ENCODE results near the gene DLK1. TPM values are rescaled to one million over a fixed set of nuclear protein-coding genes. Genes with fewer than 3 reads are reported as not detected.

Gene DLK1
- total RNA-seq, 1 donor from 2014 or later: not detected

DNA sequence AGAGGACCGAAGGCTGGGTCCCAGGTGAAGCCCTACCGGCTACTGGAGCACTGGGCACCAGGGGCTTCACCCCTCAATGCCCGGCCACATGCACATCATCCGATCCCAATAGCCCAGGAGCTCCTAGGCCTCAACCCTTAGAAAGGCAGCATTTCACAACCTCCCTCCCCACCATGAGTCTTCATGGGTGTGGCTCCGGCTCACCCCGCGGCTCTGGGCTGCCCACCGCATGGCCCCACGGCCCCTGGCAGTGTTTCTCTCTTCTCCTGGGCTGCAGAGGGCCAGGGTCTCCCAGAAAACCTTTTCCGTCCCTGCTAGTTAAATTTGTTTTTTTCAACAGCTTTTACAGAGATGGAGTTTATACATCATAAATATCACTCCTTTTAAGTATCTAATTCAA is 28.6 kb upstream of the DLK1 start:
- peaks cover 5% of the 10 kb centered on the region for H3K27me3 ChIP-seq (ENCODE audit: control insufficient read depth, insufficient read depth, low read length)

DNA sequence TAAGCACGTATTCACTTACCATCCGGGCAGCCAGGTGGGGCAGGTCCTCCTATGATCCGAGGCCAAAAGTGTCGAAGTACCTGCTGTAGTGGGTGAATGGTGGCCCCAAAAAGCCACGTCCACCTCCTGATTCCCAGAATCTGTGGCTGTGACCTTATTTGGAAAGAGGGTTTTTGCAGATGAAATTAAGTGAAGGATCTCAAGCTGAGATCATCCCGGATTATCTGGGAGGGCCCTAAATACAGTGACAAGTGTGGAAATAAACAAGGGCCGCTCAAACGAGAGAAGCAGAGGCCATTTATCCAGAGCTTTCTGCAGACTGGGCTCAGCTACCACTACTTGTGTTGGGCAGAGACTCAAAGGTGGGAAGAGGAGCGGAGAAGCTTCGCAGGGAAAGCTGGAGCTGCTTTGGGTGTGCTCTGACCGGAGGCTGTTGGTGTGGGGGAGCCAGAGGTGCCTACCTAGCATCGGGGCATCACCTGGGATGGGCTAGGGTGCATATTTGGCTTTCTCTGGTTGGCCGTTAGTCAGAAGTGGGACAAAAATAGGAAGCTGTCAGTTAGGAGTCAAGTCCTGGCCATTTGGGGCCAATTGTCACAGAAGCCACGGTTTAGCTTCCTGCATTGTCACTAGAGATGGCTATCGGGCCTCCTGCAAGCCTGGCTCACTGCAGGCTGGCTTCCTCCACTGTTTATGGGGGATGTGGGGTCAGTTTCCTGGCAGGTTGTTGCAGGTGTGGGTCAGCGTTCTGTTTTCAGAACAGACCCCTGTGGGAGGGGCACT is 27.8 kb upstream of the DLK1 start:
- peaks cover 5% of the 10 kb centered on the region for H3K27me3 ChIP-seq (ENCODE audit: control insufficient read depth, insufficient read depth, low read length)
- TF ChIP-seq, protein P1, sequence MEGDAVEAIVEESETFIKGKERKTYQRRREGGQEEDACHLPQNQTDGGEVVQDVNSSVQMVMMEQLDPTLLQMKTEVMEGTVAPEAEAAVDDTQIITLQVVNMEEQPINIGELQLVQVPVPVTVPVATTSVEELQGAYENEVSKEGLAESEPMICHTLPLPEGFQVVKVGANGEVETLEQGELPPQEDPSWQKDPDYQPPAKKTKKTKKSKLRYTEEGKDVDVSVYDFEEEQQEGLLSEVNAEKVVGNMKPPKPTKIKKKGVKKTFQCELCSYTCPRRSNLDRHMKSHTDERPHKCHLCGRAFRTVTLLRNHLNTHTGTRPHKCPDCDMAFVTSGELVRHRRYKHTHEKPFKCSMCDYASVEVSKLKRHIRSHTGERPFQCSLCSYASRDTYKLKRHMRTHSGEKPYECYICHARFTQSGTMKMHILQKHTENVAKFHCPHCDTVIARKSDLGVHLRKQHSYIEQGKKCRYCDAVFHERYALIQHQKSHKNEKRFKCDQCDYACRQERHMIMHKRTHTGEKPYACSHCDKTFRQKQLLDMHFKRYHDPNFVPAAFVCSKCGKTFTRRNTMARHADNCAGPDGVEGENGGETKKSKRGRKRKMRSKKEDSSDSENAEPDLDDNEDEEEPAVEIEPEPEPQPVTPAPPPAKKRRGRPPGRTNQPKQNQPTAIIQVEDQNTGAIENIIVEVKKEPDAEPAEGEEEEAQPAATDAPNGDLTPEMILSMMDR (IDR thresholded peaks at IDR 0.05; ENCODE audit: insufficient read depth, low read length, severe bottlenecking): no peak
- H3K4me3 ChIP-seq (ENCODE audit: low read depth, low read length): no peak overlapping the region
- H3K36me3 ChIP-seq (ENCODE audit: control insufficient read depth, insufficient read depth, low read length): no peaks in the 10 kb centered on the region
- DNase-seq (ENCODE audit: low read depth) (no peak), FAIRE-seq (no peak)

More for the DNA sequence above, 28.6 kb upstream of the DLK1 start:
- Histone ChIP-seq H3K36me3 (ENCODE audit: control insufficient read depth, insufficient read depth, low read length) (no peaks in the 10 kb centered on the region), H3K4me3 (ENCODE audit: low read depth, low read length) (no peak overlapping the region)
- no peak for DNase-seq (ENCODE audit: low read depth)
- TF ChIP-seq, protein P1 (IDR thresholded peaks at IDR 0.05; ENCODE audit: insufficient read depth, low read length, severe bottlenecking): no peak
- no peak for FAIRE-seq

DNA sequence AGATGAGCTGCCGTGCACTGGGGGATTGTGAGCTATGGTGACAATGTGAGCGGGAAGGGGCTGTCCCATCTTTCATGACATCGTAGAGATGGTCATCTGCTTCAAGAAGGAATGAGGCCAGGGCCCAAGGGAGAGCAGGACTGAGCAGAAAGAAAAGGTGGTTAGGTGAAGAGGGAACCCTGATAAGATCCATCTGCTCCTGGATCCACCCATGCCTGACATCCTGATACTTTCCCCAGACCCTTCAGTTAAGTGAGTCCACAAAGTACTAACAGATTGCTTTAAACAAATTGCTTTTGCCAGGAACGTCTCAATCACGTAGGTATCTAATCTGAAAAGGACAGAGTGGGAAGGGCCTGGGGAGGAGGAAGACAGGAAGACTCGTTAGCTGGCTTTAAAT is 25.4 kb upstream of the DLK1 start:
- FAIRE-seq (no peak), DNase-seq (ENCODE audit: low read depth) (no peak)
- Histone ChIP-seq H3K36me3 (ENCODE audit: control insufficient read depth, insufficient read depth, low read length) (no peaks in the 10 kb centered on the region), H3K4me3 (ENCODE audit: low read depth, low read length) (no peak overlapping the region), H3K27me3 (ENCODE audit: control insufficient read depth, insufficient read depth, low read length) (peaks cover 3% of the 10 kb centered on the region)
- TF ChIP-seq, protein P1 (IDR thresholded peaks at IDR 0.05; ENCODE audit: insufficient read depth, low read length, severe bottlenecking): no peak

DNA sequence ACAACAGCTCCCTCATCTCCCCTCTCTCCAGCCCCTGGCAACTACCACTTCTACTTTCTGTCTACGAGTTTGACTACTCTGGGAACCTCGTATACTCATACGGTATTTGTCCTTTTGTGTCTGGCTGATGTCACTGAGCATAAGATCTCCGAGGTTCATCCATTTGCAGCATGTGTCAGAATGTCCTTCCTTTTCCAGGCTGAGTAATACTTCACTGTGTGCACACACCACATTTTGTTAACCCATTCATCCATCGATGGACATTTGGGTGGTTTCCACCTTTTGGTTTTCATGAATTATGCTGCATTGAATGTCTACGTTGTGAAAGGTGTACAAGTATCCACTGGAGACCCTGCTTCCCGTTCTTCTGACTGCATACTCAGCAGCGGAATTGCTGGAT is 24.1 kb upstream of the DLK1 start:
- TF ChIP-seq, protein P1 (IDR thresholded peaks at IDR 0.05; ENCODE audit: insufficient read depth, low read length, severe bottlenecking): no peak
- FAIRE-seq (no peak), DNase-seq (ENCODE audit: low read depth) (no peak)
- Histone ChIP-seq H3K36me3 (ENCODE audit: control insufficient read depth, insufficient read depth, low read length) (no peaks in the 10 kb centered on the region), H3K27me3 (ENCODE audit: control insufficient read depth, insufficient read depth, low read length) (peaks cover 3% of the 10 kb centered on the region), H3K4me3 (ENCODE audit: low read depth, low read length) (no peak overlapping the region)

DNA sequence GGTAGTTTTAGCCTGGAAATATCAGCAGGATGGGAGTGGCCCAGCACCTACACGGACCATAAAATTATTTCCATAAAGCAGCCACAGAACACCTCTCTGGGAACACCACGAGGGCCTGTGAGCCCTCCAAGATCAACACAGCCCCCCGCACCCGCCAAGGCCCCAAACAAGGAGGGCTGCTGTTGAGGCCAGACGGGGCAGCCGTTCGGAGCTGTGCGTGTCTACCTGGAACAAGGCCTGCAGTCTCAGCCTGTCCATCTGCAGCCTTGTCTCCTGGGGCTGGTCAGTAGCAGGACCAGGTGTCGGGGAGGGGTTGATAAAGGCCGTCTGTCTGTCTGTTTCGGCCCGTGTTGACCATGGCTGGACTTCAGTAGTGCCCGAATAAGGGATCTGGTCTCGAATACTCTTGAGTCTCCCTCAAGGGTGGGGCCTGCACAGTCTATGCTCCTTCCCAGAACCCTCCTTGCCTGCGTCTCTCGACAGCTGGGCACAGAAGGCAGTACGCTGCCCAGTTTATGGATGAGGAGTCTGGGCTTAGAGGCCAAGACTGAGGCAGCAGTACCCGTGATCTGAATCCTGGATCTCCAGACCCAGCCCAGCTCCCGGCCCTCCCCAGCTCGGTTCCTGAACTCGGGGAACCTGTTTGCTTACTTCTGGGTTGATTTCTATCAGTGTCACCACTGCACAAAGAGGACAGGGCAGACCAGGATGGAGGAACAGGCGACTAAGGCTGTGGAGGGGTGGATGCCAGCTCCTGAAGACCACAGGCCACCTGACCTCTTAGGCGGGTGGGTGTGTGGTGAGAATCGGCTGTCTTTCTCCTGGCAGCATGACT is 23.1 kb upstream of the DLK1 start:
- no peaks in the 10 kb centered on the region for H3K36me3 ChIP-seq (ENCODE audit: control insufficient read depth, insufficient read depth, low read length)
- FAIRE-seq (no peak), DNase-seq (ENCODE audit: low read depth) (no peak)
- peaks cover 3% of the 10 kb centered on the region for H3K27me3 ChIP-seq (ENCODE audit: control insufficient read depth, insufficient read depth, low read length)
- TF ChIP-seq, protein P1 (IDR thresholded peaks at IDR 0.05; ENCODE audit: insufficient read depth, low read length, severe bottlenecking): no peak
- H3K4me3 ChIP-seq (ENCODE audit: low read depth, low read length): no peak overlapping the region
